BJ (cell line): Measurements from ENCODE around the gene OPTC. TPM values are rescaled to one million over a fixed set of nuclear protein-coding genes. Genes with fewer than 3 reads are reported as not detected.

Experiments
- CTCF ChIA-PET: fragments of 350-600 bp; formaldehyde crosslinking; extraction: SDS; loops from one replicate; lab custom pipeline; 2021; ENCODE audit warnings: antibody characterized with exemption, inconsistent platforms; lab: Yijun Ruan, JAX
- POLR2A ChIA-PET: fragments of 300-600 bp; sonication (Branson Sonifier 250); formaldehyde crosslinking; extraction: SDS; loops from one replicate; lab custom pipeline; 2021; ENCODE audit warnings: antibody characterized with exemption; lab: Charles Lee
- DNase-seq: peaks from one replicate; pipeline ENCODE4 v3.0.0-alpha.2; 2011; ENCODE audit warnings: low read depth
- H3K27me3 ChIP-seq: 2 replicates; pipeline ENCODE4 v1.6.0; 2011; ENCODE audit warnings: low read length; ENCODE audit not compliant: control insufficient read depth, insufficient read depth
- H3K36me3 ChIP-seq: 2 replicates; pipeline ENCODE4 v1.5.1; 2011; ENCODE audit warnings: low read length; ENCODE audit not compliant: control insufficient read depth, insufficient read depth
- H3K4me3 ChIP-seq: 2 replicates; pipeline ENCODE4 v1.5.1; 2011; ENCODE audit warnings: low read depth, mild to moderate bottlenecking, control low read depth, low read length
- CTCF ChIP-seq: IDR thresholded peaks from 2 replicates; pipeline ENCODE4 v1.5.1; 2011; ENCODE audit warnings: low read depth, mild to moderate bottlenecking, control low read depth, inconsistent platforms, low read length, moderate library complexity; ENCODE audit not compliant: insufficient read depth
- polyA plus RNA-seq: library from polyadenylated mRNA; depleted of rRNA; stranded (reverse); fragments of >200 nt; gene quantifications from 2 replicates; pipeline ENCODE4 v1.2.3, GENCODE V29; 2011

The OPTC gene
- polyA plus RNA-seq, 1 experiment = not detected

DNA sequence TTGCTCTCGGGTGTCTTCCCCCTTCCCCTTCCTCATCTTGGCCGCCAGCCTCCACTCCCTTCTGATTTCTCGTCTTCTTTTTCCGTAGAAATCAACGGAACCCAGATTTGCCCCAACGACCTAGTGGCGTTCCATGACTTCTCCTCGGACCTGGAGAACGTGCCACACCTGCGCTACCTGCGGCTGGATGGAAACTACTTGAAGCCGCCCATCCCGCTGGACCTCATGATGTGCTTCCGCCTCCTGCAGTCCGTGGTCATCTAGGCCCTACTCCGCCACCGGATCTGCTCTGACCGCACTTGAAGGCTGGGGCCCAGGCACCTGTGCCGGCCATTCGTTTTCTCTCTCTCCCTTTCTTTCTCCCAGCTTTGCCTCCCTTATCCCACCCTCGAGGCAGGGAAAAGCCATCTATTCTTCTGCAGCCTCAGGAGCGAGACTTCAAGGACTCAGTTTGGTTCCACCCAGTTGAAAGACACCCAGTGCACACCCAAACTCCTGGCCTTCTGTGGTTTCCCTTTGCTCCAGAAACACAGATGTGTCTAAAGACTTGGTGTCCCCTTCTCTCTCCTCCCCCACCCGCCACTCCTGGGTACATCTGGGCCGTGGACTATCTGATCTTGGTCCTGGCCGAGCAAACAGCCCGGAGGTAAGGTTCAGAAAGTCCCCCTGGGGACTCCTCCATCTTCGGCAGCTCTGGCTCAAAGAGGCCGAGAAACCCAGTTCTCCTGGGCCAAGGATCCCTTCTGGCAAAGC, 7.2 kb upstream of the OPTC start:
- DNase-seq = no peak
- ChIA-PET POLR2A (interaction anchor here (0.6 to 0.7 kb wide), 2 partner anchors 11 to 184 kb away, joined by 3 to 4 read pairs; partner anchors contain the start of gene PRELP), CTCF (interaction anchor here (0.6 to 7.4 kb wide), 32 partner anchors 10 to 350 kb away, joined by 3 to 203 read pairs (median 5); partner anchors contain the start of genes FMOD and PRELP)
- no peaks in the 10 kb centered on the region for H3K27me3 ChIP-seq
- H3K4me3 ChIP-seq = no peak overlapping the region
- no peaks in the 10 kb centered on the region for H3K36me3 ChIP-seq
- TF ChIP-seq CTCF = no peak

DNA sequence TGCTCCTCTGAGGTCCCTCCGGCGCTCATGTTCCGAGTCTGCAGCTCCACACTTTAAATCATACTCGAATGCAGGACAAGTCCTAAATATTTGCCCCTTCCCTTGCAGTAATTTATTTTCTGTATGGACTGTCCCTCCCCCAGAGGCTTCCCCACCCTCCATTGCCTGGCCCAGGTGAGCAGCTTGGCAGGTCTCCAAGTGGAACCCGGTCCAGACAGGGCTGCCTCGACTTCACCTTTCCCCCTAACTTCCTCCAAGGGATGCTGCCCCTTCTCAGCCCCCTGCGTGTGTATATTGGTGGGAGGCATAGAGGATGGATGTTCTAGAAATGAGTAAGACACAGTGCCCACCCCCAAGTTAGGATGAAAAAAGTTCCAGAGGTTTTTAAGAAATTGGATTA, 5.4 kb upstream of the OPTC start:
- no peak for DNase-seq
- ChIA-PET POLR2A (no interaction called here), CTCF (interaction anchor here (0.6 to 7.4 kb wide), 37 partner anchors 9 to 348 kb away, joined by 3 to 203 read pairs (median 5); partner anchors contain the start of gene PRELP)
- Histone ChIP-seq H3K27me3 (no peaks in the 10 kb centered on the region), H3K36me3 (no peaks in the 10 kb centered on the region), H3K4me3 (no peak overlapping the region)
- no peak for TF ChIP-seq CTCF

DNA sequence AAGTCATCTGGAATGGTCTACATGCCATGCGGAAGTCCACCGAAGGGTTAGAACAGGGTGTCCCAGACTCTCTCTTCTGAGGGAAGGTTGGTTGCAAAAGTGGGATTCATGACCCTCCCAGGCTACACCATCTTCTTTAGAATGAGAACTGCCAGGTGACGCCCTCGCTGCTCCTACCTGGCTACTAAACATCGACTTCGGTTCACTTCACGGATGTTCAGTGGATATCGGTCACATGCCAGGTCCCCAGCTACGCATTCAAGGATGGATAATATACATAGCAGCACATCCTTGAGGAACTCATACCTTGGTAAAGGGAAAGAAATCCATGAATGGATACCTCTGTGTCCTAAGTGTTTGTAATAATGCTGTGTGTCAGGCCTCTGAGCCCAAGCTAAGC, 3.3 kb upstream of the OPTC start:
- Histone ChIP-seq H3K27me3 (no peaks in the 10 kb centered on the region), H3K4me3 (no peak overlapping the region), H3K36me3 (no peaks in the 10 kb centered on the region)
- no peak for DNase-seq
- CTCF ChIA-PET = interaction anchor here (0.8 to 7.4 kb wide), 5 partner anchors 13 to 224 kb away, joined by 3 to 203 read pairs (median 19); no protein-coding TSS in a partner anchor
- POLR2A ChIA-PET = interaction anchor here (0.7 kb wide), 1 partner anchor 223 kb away, joined by 3 read pairs; no protein-coding TSS in a partner anchor
- no peak for TF ChIP-seq CTCF

- ChIA-PET CTCF (interaction anchor here (4.4 to 7.4 kb wide), 2 partner anchors 12 to 151 kb away, joined by 19 to 203 read pairs; no protein-coding TSS in a partner anchor), POLR2A (interaction anchor here (0.6 kb wide), 1 partner anchor 767 kb away, joined by 3 read pairs; no protein-coding TSS in a partner anchor)
- no peak overlapping the region for H3K4me3 ChIP-seq
- no peaks in the 10 kb centered on the region for H3K36me3 ChIP-seq
- no peak for TF ChIP-seq CTCF
- DNase-seq = no peak
- H3K27me3 ChIP-seq = no peaks in the 10 kb centered on the region
These were observed 2.3 kb upstream of the OPTC start for GRCh38 chr1:203491664-203492063.

GRCh38 chr1:203492082-203492747, 1.7 kb upstream of the OPTC start:
- no peaks in the 10 kb centered on the region for H3K27me3 ChIP-seq
- CTCF ChIA-PET = interaction anchor here (4.4 to 7.4 kb wide), 2 partner anchors 12 to 152 kb away, joined by 19 to 203 read pairs; no protein-coding TSS in a partner anchor

More at GRCh38 chr1:203492082-203492747, 1.7 kb upstream of the OPTC start:
- no peak for DNase-seq
- no peak for TF ChIP-seq CTCF
- POLR2A ChIA-PET = no interaction called here
- H3K36me3 ChIP-seq = no peaks in the 10 kb centered on the region
- H3K4me3 ChIP-seq = no peak overlapping the region
